Renal cortex interstitium (tissue), 11 donors: ENCODE data around the gene CCL4. TPM values are rescaled to one million over a fixed set of nuclear protein-coding genes. Genes with fewer than 3 reads are reported as not detected.

Source experiments
- DNase-seq, 11 donors: peaks; one replicate each; pipeline ENCODE4 v3.0.0-alpha.2; 2013; ENCODE audit warnings: low read depth in 9 of 11, low spot score in 4 of 11; ENCODE audit errors: extremely low read depth in 1 of 11
- polyA plus RNA-seq, 3 donors: library from polyadenylated mRNA; unstranded; fragments of 120-200 nt; gene quantifications; one replicate each; pipeline ENCODE4 v1.2.1, GENCODE V29; 2013; ENCODE audit not compliant: insufficient read length in 3 of 3

CCL4 gene
- polyA plus RNA-seq, 3 donors: 0.76 to 3.9 (median 1.1) TPM

DNA sequence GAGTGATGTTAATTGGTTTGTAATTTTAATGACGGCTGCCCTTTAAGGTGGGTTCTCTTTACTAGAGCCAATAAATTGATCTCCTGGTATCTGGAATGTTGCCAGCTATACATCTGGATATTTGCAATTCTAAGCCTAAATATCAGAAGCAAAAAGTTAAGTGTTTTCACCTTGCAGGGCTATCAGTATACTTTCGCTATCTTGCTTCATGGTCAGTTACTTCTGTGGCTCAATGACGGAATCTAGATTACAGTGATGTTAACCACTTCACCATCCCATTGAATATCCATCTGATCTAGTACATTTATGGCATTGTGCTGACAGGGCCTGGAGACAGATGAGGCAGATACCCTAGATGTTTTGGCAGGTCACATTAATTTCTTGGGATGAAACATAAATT, 28.3 kb downstream of the CCL4 start:
- no peak for DNase-seq

DNA sequence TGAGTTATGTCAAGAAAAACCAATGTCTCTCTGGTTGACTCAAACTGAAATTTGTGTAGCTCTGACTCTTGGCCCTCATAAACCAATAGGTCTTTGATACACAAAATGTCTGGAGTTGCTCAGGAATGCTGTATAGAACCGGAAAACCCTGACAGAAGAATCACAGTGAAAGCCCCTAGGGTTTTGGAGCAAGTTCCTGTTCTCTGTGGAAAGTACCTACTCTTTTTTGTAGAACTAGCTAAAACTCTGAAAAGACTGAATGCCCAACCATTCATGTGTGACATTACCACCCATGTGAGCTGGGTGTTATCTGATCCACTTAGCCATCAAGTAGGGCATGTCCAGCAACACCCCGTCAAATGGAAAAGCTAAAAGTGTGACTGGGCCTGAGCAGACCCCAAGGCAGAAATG, 28.8 kb downstream of the CCL4 start:
- DNase-seq: peak in 1 of 11 donors; percentile 37

DNA sequence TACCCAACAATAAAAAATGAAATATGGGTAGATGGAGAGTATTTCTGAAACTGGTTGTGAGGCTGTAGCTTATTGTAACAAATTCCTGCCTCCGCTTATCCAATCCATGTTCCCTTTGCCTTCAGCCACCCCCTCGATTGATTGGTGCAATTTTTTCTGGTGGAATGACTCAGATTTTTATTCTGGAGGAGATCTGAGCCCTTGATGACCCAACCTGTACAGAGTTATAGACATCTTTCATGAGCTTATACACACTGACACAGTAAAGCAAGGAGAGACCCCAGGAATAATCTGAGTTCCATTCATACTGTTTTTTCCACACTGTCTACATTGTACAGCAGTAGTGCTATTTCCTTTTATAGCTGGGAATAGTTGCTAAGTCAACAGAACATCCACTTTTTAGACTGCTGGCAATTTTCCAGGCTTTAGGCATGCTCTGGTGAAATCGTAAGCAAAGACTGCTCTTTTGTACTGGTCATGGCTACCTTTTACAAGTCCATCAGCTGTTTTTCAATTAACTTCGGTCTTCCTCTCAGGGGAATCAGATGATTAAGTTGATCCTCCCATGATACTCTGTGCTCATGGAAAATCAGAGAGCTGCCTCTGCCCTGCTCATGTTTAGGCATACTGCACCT, 30.1 kb downstream of the CCL4 start:
- peak in 9 of 11 donors; percentile 8 to 79 (median 39) for DNase-seq

DNA sequence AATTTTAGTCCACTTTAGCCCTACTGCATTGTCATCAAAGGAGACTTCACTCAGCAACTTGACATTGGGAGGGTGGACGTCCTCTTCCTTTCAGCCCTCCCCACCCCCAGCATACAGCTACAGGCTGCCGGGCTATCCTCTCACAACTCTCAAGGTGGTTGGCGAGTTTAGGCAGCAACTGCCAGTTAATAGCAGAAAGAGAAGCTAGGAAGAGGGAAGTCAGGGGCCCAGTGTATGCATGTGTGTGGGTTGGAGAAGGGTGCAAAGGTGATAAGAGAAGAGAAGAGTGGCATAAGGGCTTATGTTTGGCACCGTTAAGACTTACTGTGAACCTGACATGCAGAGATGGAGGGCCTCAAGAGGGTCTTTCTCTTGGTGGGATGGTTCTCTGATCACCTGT, 31.8 kb downstream of the CCL4 start:
- DNase-seq: no peak

DNA sequence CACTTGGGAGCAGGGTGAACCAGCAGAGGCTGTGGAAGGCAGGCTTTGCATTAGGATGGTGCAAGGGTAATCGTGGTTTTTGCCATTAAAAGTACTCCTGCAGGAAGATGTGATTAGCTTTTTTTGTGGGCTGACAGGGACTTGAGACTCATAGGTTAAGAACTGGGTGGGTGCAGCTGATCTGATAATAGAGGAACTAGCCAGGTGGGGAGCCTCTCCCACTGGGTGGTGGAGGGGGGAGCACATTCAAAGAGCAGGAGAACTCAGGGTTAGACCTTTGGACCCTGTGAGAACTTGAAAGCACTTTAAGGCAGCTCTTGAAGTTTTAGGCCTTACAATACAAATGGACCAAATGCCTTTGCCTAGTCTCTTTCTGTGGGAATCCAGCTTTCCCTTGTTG, 32.4 kb downstream of the CCL4 start:
- DNase-seq: no peak

DNA sequence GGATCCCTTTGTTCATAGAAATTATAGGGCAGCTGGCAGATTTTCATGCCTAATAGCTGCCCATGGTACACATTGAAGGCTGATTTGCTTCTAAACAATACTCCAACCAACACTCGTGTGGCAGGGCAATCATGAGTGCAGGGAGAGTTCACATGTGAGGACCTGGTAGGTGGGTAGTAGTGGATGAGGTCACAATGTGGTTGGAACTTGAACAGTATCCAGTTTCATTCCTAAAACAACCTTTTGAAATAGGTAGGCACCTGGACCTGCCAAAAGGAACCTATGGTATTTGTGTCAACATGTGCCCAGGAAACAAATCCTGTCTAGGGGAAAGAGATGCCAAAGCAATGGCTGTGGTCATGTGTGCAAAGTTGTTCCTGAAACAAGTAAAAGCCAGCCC, 32.8 kb downstream of the CCL4 start:
- no peak for DNase-seq

DNA sequence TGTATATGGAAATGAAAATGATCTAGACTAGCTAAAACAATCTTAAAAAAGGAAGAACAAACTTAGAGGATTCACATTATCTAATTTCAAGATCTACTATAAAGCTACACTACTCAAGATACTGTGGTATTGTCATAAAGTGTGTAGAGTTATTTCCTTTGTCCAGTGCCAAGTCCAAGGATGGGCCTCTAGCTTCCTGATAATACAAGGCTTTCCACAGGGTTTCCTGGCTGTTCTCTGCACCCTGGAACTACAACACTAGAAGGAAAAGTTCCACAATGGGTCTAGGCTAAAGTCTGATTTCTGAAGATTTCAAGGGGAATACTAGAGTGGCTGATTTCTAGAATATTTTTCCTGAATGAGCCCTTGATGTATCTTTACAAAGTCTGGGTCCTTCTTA, 38.6 kb downstream of the CCL4 start:
- no peak for DNase-seq

DNA sequence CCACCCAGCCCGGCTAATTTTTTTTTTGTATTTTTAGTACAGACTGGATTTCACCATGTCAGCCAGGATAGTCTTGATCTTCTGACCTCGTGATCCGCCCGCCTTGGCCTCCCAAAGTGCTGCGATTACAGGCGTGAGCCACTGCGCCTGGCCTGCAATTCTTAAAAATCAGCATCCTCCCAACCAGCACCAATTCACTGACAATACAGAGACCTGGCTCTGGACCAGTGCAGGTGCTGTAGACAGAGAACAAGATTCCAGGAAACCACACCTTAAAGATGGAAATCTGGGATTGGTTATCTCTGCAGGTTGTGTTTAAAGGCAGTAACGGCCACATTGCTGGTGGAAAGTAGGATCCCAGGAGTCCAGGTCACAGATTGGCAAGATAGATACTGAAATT, 39.2 kb downstream of the CCL4 start:
- DNase-seq: no peak

DNA sequence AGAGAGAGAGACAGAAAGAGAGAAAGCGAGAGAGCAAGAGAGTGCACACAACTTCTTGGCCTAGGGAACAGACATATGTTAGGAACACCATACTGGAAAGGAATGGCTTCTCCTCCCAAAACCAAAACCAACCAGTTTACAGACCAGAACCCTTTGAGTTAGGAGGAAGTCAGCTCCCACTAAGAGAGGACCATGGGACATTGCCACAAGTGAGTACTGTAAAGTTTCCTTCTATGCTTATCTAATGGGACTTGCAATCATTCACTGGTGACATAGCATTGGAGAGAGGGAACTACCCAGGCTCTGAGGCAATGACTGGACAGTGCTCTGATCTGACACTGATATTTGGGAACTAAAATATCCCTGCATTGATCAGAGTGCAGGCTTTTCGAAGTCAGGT, 40.4 kb downstream of the CCL4 start:
- no peak for DNase-seq

DNA sequence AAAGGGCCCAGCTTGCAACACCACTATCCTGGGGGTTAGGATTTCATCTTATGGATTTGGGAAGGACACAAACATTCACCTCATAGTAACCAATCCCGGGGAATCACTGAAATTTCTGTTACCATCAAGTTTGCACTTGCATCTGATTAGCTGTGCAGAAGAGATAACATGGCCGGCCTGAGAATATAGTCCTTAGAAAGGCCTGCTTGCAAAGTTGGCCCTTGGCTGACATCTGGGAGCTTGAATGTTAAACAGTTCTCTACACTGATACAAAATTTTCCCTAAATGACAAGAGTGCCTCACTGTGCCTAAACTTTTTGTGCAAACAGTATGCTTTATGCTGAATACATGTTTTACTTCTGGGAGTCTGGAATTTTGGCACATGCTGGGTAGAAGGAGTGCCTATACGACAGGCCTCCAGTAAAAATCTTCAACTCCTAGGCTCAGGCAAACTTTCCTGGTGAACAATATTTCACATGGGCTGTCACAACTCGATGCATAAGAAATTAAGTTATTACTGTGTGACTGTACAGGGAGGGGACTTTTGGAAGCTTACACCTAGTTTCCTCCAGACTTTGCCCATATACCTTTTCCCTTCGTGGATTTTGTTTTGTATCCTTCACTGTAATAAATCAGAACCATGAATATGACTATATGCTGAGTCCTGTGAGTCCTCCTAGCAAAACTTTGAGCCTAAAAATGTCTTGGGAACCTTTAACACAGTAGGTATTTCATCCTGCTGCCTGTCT, 41.5 kb downstream of the CCL4 start:
- no peak for DNase-seq

DNA sequence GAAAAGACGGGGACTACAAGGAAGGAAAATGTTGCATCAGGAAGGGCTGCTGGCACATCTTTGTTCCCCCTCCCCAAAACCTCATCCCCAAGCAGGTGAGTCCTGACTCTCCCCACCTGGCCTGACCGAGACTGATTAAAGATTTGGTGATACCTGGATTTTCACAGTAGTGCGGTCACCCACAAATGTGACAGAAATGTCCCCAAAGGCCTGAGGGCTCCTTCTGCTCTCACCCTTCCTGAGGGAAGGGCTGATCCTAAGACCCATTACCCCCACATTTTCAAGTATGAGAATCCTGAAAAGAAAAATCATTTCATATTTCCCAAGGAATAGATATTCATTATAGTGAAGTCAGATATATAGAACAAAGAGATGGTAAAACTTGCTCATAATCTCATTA, 44.0 kb downstream of the CCL4 start:
- DNase-seq: no peak

DNA sequence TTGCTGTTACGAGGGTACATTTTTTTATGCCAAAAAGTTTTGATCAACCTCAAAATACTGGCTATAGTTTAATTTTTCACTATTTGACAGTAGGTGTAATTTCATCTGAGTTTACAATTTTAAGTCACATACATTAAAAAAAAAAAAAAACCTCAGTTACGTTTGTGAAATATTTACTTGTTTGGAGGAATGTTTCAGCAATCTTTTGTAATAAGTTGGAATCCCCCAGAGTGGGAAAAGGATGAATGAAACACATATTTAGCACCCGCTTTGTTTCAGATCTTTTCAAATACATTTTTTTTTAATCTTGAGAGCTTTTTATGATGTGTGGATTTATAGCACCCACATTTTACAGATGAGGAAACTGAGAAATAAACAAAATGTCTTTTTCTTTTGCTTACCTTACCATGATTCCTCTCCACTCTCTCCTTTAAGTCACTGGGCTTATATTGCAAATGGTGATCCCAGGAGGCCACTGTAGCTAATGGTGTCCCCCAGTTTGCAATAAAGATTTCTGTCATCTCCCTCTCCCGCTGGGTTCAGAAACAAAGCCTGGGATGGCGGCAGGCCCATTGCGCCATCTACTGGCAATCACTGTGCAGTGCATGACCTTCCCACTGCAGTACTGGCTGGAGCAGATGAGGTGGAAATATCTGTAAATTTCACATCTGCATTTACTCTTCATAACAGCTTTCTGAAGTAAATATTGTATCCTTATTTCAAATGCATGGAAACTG, 45.1 kb downstream of the CCL4 start:
- peak; percentile 33 to 74 (median 46) for DNase-seq

DNA sequence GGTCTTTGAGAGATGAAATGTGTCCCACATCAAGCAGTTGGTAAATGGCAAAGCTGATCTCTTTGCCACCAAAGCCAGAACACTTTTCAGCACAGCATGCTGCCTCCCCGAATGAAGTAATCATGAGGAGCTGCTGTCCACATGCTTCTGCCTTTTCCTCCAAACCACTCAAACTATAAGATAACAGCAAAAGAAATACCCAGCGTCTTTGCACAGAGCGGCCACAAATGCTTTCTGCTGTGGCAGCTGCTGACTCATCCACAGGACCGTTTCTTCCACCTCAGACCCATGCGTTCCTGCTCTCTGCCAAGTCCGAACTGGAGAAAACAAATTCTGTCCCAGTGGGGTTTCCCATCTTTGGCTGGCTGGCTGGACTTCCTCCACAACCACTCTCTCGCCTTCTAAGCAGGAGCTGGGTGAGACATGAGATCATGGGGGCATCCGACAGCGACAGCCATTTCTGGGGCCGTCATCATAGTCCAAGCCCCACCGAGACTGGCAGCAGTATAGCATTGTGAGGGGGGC, 45.7 kb downstream of the CCL4 start:
- DNase-seq: no peak

DNA sequence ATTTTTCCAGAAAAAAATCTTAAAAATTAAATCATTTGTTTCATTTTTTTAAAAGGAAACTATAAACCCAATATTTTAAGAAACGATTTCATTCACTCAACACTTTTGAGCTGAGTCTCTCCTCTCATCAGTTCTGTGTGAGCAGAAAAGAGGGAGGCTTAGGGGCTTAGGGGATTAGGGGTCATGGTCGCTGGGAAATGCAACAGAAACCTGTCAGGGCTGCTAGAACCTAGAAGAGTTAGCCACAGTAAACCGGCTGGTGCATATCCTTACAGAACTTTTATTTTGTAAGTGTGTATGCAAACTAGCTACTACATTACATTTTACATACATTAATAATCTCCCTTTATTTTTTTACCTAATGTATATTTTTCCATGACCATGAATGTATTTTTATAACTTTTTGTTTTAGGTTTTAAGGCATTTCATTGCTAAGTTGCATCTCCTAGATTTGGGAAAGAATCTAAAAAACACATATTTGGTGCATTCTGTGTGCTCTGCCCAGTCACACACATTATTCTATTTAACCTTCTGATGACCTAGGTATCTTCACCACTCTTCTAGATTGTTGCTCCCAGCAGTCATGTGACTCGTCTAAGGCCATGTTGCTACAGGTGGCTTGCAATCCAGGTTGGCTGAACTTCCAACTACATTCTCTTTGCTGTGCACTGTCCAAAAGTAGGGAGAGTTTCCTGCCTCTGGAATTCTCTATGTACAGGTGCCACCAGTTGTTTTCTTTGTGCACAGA, 48.4 kb downstream of the CCL4 start:
- DNase-seq: no peak

DNA sequence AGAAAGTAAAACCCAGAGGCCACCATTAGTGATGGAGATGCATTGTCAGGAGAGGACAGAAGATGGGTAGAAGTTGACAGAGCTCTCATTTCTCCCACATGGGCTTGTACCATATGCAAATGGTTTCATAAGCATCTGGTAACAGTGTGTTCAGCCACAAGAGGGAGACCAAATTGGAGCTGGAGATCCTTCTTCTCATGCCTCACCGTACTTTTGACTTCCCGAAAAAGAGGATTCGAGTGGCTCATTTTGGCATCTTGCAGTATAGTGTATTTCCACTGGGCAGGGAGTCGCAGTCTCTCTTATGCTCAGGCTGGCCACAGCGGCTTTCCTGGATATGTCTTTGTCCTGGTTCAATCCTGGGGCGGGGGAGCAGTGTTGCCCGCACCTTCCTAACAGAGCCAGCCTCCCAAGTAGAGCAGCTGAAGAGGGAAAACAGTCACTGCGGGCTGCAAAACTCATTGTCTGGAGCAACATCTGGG, 49.1 kb downstream of the CCL4 start:
- no peak for DNase-seq

DNA sequence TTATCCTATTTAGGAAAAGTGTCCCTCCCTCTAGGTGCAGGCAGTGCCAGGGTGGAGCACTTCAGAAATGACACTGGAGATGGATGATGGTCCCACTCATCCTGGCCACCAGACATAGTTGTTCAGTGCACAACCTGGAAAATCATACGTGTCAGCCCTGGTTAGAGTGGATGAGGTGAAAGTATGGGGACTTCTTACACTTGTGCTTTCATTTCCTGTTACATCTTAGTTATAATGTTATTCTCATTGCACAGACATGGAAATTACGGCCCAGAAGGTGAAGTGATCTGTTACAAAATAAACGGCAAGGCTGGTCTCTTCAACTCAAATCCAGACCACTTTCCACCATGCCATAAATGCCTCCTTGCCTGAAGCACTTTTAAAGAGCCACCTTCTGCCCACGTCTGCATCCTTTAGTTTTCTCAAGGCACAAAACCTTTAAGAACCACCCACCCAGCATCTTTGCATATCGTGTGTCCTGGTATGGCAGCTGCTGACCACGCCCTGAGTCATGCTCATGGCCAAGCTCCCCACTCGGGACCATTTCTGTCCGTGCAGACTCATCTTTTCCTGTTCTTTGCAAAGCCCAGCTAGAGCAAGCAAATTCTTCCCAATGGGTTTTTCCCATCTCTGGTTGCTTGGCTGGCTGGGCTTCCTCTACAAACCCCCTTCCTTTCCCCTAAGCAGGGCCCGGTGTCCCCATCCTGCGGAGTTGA, 50.4 kb downstream of the CCL4 start:
- no peak for DNase-seq
